GM19452 (cell line): ENCODE measurements around the gene KLRC1.
"Not testable (repeated sequence)": the region's sequence is repeated elsewhere in the genome, so short reads cannot be mapped to it uniquely, and the experiment has no call there.

Source experiments
- ATAC-seq: cut with Tn5 transposase; IDR thresholded peaks from one replicate; pipeline ENCODE4 v1.9.1; 2021; ENCODE audit not compliant: unreplicated experiment

The KLRC1 gene

DNA sequence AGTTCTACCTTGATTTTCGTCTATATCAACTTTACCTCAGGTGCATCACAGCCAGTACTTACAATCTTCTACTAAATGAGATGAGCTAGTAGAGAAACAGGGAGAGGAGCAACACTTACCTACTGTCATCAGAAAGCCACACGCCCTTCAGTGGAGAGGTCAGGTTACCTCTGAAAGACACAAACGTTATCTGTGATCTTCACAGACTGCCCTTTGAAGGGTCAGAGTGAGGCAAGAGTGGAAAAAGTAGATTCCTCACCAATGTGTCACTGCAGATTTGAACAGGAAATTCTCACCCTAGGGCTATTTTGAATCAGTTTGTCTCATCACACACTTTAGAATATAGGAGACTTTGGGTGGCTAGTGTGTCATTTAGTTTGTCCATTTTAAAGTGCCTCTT lies 31.0 kb downstream of the KLRC1 start:
- not testable (repeated sequence) for ATAC-seq

DNA sequence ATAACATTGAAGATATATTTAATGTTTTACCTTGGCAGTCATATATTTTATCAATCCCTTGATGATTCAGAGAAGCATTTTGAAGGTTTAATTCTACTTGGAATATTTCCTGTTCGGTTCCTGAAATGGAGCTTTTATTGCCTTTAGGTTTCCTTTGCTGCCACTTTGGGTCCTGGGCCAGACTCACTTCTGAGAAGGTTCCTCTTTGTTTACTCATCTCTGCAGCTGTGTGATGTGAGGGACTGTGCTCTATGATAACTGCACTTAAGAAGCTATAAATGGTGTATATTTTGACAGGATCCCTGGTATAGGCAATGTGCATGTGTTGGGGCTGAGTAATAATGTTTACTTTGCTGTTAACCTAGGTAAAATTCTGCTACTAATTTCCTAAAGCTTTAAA lies 32.8 kb downstream of the KLRC1 start, which contains the start of gene KLRC3:
TSS of gene KLRC3 (minus strand) at position 262 of the 400 bp plus-strand sequence. CDS start at position 217, 45 bp downstream.
- not testable (repeated sequence) for ATAC-seq

DNA sequence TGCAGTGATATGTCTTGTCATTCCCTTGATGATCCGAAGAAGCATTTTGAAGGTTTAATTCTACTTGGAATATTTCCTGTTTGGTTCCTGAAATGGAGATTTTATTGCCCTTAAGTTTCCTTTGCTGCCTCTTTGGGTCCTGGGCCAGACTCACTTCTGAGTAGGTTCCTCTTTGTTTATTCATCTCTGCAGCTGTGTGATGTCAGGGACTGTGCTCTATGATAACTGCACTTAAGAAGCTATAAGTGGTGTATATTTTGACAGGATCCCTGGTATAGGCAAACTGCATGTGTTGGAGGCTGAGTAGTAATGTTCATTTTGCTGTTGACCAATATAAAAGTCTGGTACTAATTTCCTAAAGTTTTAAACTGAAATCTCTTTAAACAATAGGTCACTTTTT lies 43.8 kb downstream of the KLRC1 start, which contains the start of gene KLRC4:
TSS of gene KLRC4 (minus strand) at position 366 of the 400 bp plus-strand sequence. CDS start at position 184, 182 bp downstream.
- no peak for ATAC-seq

DNA sequence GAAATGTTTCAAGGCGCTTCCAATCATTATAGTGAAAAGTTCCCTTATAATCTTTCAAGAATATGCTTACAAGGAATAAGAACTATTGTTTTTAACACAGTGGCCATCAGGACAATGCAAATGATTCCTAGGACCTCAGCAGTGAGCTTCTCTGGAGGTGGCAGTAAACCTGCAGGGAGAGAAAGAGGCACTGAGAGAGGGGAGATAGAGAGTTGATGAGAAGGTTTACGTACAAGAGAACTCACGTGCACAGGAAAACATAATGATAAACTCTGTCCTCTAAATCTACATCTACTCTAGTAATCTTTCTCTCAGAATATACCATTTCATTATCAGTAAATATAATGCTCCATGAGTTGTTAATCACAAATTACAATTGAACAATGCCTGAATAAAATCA lies 44.3 kb downstream of the KLRC1 start:
- ATAC-seq = no peak

DNA sequence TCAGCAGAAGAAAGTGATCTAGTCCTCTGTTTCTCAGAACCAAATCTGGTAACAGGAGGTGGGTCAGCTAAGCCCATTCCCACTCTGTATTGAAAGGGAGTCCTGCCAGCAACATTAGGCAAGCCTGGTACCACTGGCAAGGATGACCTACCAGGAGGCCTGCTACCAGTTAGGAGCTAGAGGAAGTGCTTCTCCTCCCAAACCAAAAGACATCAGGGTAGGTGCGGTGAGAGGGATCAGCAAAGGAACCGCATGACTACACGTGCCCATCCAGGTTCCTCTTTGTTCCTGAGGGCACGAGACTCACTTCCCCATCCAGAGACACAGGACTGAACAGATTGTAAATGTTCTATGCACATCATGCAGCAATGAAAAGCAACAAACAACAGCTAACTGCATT lies 46.5 kb downstream of the KLRC1 start:
- ATAC-seq = no peak

DNA sequence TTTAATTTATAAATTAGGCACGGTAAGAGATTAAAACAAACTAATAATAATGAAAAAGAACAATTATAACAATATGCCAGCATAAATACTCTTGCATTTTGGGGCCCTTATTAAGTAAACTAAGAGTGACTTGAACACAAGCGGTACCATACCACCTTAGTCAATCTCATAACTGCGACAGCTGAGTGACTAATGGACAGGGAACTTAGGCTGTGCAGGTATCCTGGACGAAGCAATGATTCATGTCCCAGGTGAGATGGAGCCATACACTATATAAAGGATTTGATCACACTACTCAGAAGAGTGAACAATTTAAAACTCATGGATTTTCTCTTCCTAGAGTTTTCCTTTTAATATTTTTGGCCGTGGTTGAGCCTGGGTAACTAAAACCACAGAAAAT lies 47.9 kb downstream of the KLRC1 start:
- ATAC-seq = no peak

DNA sequence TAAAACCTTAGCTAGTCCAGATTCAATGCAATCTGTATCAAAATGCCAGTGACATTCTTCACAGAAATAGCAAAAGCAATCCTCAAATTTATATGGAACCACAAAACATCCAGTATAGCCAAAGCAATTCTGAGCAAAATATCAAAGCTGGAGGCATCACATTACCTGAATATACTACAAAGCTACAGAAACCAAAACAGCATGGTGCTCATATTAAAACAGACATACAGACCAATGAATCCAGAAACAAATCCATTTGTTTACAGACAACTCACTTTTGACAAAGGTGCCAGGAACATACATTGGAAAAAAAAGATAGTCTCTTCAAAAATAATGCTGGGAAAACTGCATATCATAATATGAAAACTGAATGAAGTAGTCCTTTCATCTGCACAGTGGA lies 48.4 kb downstream of the KLRC1 start:
- no peak for ATAC-seq

DNA sequence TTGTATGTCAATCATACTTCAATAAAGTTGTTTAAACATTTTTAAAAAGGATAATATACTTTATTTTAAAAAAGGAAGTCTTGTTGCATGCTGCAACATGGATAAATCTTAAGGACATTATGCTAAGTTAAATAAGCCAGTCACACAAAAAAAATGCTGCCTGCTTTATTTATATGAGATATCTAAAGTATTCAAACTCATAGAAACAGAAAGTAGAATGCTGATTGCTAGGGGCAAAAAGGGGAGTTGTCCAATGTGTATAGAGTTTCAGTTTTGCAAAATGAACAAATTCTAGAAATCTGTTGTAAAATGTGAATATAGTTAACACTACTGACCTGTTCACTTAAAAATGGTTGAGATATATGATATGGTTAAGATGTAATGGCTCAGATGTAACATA lies 52.3 kb downstream of the KLRC1 start:
- ATAC-seq = no peak

DNA sequence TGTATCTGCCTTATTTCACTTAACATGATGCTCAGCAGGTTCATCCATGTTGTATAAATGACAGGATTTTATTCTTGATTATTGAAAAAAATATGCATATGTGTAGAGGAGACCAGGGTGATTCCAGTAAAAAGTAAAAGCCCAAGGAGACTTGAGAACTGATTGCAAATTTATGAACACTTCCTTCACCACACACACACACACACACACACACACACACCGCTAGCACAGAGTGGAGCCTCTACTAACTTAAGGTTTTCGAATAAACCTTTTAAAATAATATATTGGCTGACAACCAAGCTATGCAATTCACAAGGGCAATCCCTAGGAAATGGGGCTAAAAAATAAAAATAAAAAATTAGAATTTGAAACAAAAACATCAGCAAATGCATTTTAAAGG lies 55.0 kb downstream of the KLRC1 start:
- no peak for ATAC-seq

DNA sequence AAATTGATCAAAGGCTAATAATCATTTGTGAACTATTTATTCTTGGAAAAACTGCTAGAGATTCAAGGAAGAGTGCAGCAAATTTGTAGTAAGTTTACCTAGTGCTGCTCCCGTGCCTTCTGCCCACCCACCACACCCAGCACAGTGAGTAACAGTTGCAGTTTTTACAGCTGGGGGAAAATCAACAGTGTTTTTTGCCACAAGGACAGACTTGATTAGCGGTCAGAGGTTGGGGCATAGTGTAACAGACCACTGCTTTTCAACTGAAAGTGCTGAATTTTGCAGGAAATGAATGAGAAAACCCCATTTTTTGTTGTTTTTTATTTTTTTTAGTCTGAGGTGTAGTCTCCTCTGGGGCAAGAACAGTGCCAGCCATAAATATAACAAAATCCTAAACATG lies 55.9 kb downstream of the KLRC1 start:
- ATAC-seq = no peak

DNA sequence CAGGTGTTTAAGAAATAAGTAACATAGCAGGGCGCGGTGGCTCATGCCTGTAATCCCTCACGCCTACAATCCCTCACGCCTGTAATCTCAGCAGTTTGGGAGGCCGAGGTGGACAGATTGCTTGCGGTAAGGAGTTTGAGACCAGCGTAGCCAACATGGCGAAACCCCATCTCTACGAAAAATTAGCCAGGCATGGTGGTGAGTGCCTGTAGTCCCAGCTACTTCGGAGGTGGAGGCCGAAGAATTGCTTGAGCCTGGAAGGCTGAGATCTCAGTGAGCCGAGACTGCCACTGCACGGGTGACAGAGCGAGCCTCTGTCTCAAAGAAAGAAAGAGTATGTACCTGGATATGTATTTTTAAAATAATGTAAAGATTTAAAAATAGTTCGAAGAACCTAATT lies 57.0 kb downstream of the KLRC1 start:
- not testable (repeated sequence) for ATAC-seq
